ENCODE measurements around the gene RNF157.

DNA sequence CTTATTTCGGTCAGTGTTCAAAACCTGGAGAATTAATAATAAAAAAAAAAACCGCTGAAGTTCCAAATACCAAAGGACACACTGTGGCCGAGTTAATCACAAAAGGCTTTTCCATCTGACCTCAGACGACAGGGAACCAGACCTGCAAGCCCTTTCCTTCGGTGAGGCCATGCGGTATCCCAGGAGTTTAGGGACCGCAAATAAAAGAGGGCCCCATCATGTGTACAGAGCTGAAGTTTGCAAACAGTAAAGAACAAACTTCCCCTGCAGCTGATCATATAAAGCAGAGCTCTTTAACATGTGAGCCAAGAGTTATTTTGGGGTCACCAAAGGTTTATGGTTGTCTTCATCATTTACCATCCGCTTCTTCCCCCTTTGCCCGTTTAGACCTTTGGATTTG lies 66.3 kb downstream of the RNF157 start:
- TF ChIP-seq, protein P1, sequence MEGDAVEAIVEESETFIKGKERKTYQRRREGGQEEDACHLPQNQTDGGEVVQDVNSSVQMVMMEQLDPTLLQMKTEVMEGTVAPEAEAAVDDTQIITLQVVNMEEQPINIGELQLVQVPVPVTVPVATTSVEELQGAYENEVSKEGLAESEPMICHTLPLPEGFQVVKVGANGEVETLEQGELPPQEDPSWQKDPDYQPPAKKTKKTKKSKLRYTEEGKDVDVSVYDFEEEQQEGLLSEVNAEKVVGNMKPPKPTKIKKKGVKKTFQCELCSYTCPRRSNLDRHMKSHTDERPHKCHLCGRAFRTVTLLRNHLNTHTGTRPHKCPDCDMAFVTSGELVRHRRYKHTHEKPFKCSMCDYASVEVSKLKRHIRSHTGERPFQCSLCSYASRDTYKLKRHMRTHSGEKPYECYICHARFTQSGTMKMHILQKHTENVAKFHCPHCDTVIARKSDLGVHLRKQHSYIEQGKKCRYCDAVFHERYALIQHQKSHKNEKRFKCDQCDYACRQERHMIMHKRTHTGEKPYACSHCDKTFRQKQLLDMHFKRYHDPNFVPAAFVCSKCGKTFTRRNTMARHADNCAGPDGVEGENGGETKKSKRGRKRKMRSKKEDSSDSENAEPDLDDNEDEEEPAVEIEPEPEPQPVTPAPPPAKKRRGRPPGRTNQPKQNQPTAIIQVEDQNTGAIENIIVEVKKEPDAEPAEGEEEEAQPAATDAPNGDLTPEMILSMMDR (IDR thresholded peaks at IDR 0.05), result no peak
- TF ChIP-seq POLR2AphosphoS5 (IDR thresholded peaks at IDR 0.05) (no peak), EP300 (IDR thresholded peaks at IDR 0.05) (no peak), POLR2A (IDR thresholded peaks at IDR 0.05) (no peak)
